CD4-positive, alpha-beta T cell (primary cell): ENCODE results near the gene OLA1. TPM values are rescaled to one million over a fixed set of nuclear protein-coding genes. Genes with fewer than 3 reads are reported as not detected.

Source experiments
- ATAC-seq: fragments of 200-7000 bp; cut with Tn5 transposase; one replicate; pipeline ENCODE4 v1.10.0; 2022; ENCODE audit warnings: mild to moderate bottlenecking; ENCODE audit not compliant: poor library complexity
- CTCF ChIA-PET: fragments of 350-600 bp; sonication (Branson Sonifier 250); formaldehyde crosslinking; loops from one replicate; lab custom pipeline; 2021; ENCODE audit warnings: antibody characterized with exemption, inconsistent platforms; lab: Charles Lee
- POLR2A ChIA-PET: fragments of 350-600 bp; sonication (Branson Sonifier 250); formaldehyde crosslinking; loops from one replicate; lab custom pipeline; 2021; ENCODE audit warnings: antibody characterized with exemption, inconsistent platforms; lab: Charles Lee
- DNase-seq, 14 experiments: peaks; one replicate each; pipeline ENCODE4 v3.0.0-alpha.2; 2013 to 2020; ENCODE audit warnings: mixed read lengths in 2 of 14
- H3K27ac ChIP-seq, 2 donors: one replicate each; pipeline versions ENCODE4 v1.5.1 to v1.7.0; 2013; ENCODE audit warnings: low read length in 2 of 2, low read depth in 1 of 2, mild to moderate bottlenecking in 1 of 2
- H3K27me3 ChIP-seq, 2 experiments: 1 replicate in 1 of 2; 2 replicates in 1 of 2; pipeline versions ENCODE4 v1.6.1 to v1.7.0; 2013; ENCODE audit warnings: low read length in 2 of 2, control low read depth in 1 of 2, mild to moderate bottlenecking in 1 of 2, moderate library complexity in 1 of 2; ENCODE audit not compliant: insufficient read depth in 2 of 2, control insufficient read depth in 1 of 2
- H3K36me3 ChIP-seq: one replicate; pipeline ENCODE4 v1.6.1; 2013; ENCODE audit warnings: low read length, control low read depth; ENCODE audit not compliant: insufficient read depth
- H3K4me1 ChIP-seq: one replicate; pipeline ENCODE4 v1.6.1; 2013; ENCODE audit warnings: low read length, control low read depth; ENCODE audit not compliant: insufficient read depth
- H3K4me3 ChIP-seq: one replicate; pipeline ENCODE4 v1.5.1; 2013; ENCODE audit warnings: mild to moderate bottlenecking, low read length, moderate library complexity
- H3K9me3 ChIP-seq, 2 experiments: 1 replicate in 1 of 2; 2 replicates in 1 of 2; pipeline versions ENCODE4 v1.6.1 to v1.7.0; 2013; ENCODE audit warnings: low read length in 2 of 2, mild to moderate bottlenecking in 2 of 2, control low read depth in 1 of 2, moderate library complexity in 1 of 2; ENCODE audit not compliant: control insufficient read depth in 1 of 2, insufficient read depth in 1 of 2
- H3K27ac Mint-ChIP-seq: one replicate; pipeline ENCODE4 v1.8.0; 2020; ENCODE audit warnings: mixed read lengths
- H3K27me3 Mint-ChIP-seq: one replicate; pipeline ENCODE4 v1.8.0; 2021; ENCODE audit warnings: mixed read lengths
- H3K36me3 Mint-ChIP-seq: one replicate; pipeline ENCODE4 v1.8.0; 2021; ENCODE audit warnings: low read depth, mixed read lengths
- H3K4me1 Mint-ChIP-seq: one replicate; pipeline ENCODE4 v1.8.0; 2021; ENCODE audit warnings: low read depth, mixed read lengths
- H3K4me3 Mint-ChIP-seq: one replicate; pipeline ENCODE4 v1.8.0; 2020; ENCODE audit warnings: mild to moderate bottlenecking, mixed read lengths
- H3K9me3 Mint-ChIP-seq: one replicate; pipeline ENCODE4 v1.8.0; 2020; ENCODE audit warnings: mixed read lengths
- CTCF ChIP-seq: fragments of 200-600 bp; IDR thresholded peaks from one replicate; pipeline ENCODE4 v1.8.0; 2022; ENCODE audit warnings: antibody characterized with exemption, mild to moderate bottlenecking
- intact Hi-C, 2 experiments: fragments of 100-400 bp; cut with DNase I in 1 of 2; cut with micrococcal nuclease in 1 of 2; formaldehyde crosslinking; loops; one replicate each; pipeline versions ENCODE4 v1.15.1 to v1.9.0; 2023 to 2025; cut with DNase I, micrococcal nuclease
- total RNA-seq, 174 experiments: library from RNA in 2 of 174; stranded (reverse) in 2 of 174; gene quantifications; one replicate each; pipeline ENCODE4 v1.2.3 and lab custom pipeline; 2021 to 2026

OLA1 gene
- total RNA-seq, 2 experiments from 2014 or later: 38.1 to 40.5 TPM

- Mint-ChIP-seq H3K4me3 (no peak overlapping the region), H3K4me1 (peaks cover 15% of the 10 kb centered on the region), H3K27me3 (no peaks in the 10 kb centered on the region), H3K9me3 (no peaks in the 10 kb centered on the region), H3K36me3 (peaks cover 42% of the 10 kb centered on the region), H3K27ac (no peak overlapping the region)
- ChIA-PET POLR2A (no interaction called here), CTCF (interaction anchor here (0.8 kb wide), 1 partner anchor 108 kb away, joined by 3 read pairs; no protein-coding TSS in a partner anchor)
- Histone ChIP-seq H3K4me3 (no peak overlapping the region), H3K9me3 (no peaks in the 10 kb centered on the region), H3K27me3 (no peaks in the 10 kb centered on the region), H3K36me3 (no peaks in the 10 kb centered on the region), H3K4me1 (no peaks in the 10 kb centered on the region), H3K27ac (no peak overlapping the region)
- DNase-seq (no peak), ATAC-seq (no peak)
- intact Hi-C loops: no loop called here
- no peak for TF ChIP-seq CTCF
Observed at GRCh38 chr2:174181368-174181767, 67.0 kb downstream of the OLA1 start.

- H3K4me3 Mint-ChIP-seq: no peak overlapping the region
- Histone ChIP-seq H3K27ac (no peak overlapping the region), H3K27me3 (no peaks in the 10 kb centered on the region), H3K4me3 (no peak overlapping the region), H3K4me1 (no peaks in the 10 kb centered on the region), H3K36me3 (no peaks in the 10 kb centered on the region), H3K9me3 (peaks cover 0 to 3% of the 10 kb centered on the region in 2 experiments)
- no peaks in the 10 kb centered on the region for H3K9me3 Mint-ChIP-seq
- TF ChIP-seq CTCF: no peak
- no peak overlapping the region for H3K27ac Mint-ChIP-seq
- ATAC-seq: no peak
- DNase-seq: no peak
- CTCF ChIA-PET: interaction anchor here (0.8 kb wide), 1 partner anchor 107 kb away, joined by 3 read pairs; no protein-coding TSS in a partner anchor
- H3K36me3 Mint-ChIP-seq: peaks cover 44% of the 10 kb centered on the region
- no peaks in the 10 kb centered on the region for H3K27me3 Mint-ChIP-seq
- intact Hi-C loops: no loop called here
- POLR2A ChIA-PET: no interaction called here
- peaks cover 15% of the 10 kb centered on the region for H3K4me1 Mint-ChIP-seq
Observed at GRCh38 chr2:174180726-174181236, 67.6 kb downstream of the OLA1 start.

GRCh38 chr2:174180165-174180724 is 68.1 kb downstream of the OLA1 start:
- no peak for ATAC-seq
- Histone ChIP-seq H3K36me3 (no peaks in the 10 kb centered on the region), H3K4me1 (no peaks in the 10 kb centered on the region), H3K27me3 (no peaks in the 10 kb centered on the region), H3K9me3 (peaks cover 0 to 8% of the 10 kb centered on the region in 2 experiments), H3K27ac (no peak overlapping the region), H3K4me3 (no peak overlapping the region)
- peaks cover 15% of the 10 kb centered on the region for H3K4me1 Mint-ChIP-seq
- no peak overlapping the region for H3K4me3 Mint-ChIP-seq
- no peaks in the 10 kb centered on the region for H3K27me3 Mint-ChIP-seq
- no peak for DNase-seq
- POLR2A ChIA-PET: no interaction called here
- H3K36me3 Mint-ChIP-seq: peaks cover 49% of the 10 kb centered on the region
- TF ChIP-seq CTCF: no peak
- no peaks in the 10 kb centered on the region for H3K9me3 Mint-ChIP-seq
- CTCF ChIA-PET: interaction anchor here (1.4 kb wide), 1 partner anchor 13 kb away, joined by 5 read pairs; no protein-coding TSS in a partner anchor
- H3K27ac Mint-ChIP-seq: no peak overlapping the region
- intact Hi-C loops: no loop called here
